ENCODE results near the gene TMEM179.

DNA sequence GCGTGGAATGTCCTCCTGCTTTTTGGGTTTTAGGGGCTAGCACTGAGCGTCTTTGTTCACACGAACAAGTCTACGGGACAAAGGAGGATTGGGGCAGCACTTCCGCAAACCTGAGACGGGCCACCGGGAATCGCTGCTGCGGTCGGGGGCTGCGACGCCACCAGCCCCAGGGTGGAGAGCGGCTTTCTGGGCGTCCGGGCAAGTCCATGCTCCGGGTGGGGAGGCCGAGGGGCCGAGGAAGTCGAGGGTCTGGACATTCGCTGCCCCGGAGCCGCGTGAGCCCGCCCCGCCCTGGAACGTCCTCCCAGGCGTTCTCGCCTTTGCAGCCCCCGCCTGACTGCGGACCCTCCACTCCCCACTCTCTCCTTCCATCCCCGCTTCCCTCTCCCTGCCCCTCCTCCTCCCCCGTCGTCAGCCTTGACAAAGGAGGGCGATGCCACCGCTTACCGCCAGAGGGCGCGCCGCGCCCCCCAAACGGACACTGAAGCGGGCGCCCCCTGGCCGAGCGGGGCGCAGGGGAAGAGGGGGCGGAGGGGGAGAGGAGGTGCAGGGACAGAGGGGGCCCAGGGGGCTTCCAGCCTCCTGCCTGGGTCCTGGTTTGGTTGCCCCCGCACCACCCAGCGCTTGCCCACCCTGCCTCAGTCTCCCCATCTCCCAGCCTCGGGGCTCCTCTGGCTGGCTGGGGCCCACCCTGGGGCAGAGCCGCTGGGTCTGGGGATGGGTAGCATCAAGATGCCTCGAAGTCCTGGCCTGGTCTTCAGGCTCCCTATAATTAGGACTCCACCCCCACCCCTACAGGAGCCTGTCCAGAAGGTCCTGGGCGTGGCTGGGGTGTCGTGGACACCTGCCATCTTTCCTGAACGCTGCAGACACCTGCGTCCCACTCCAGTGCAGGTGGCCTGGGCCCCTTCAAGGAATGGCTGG, 45.7 kb upstream of the TMEM179 start:
- no peak for TF ChIP-seq EP300 (IDR thresholded peaks at IDR 0.05; ENCODE audit: borderline replicate concordance in 1 of 2, control insufficient read depth in 1 of 2, low read depth in 2 of 2, low read length in 2 of 2)
- TF ChIP-seq, protein P1, sequence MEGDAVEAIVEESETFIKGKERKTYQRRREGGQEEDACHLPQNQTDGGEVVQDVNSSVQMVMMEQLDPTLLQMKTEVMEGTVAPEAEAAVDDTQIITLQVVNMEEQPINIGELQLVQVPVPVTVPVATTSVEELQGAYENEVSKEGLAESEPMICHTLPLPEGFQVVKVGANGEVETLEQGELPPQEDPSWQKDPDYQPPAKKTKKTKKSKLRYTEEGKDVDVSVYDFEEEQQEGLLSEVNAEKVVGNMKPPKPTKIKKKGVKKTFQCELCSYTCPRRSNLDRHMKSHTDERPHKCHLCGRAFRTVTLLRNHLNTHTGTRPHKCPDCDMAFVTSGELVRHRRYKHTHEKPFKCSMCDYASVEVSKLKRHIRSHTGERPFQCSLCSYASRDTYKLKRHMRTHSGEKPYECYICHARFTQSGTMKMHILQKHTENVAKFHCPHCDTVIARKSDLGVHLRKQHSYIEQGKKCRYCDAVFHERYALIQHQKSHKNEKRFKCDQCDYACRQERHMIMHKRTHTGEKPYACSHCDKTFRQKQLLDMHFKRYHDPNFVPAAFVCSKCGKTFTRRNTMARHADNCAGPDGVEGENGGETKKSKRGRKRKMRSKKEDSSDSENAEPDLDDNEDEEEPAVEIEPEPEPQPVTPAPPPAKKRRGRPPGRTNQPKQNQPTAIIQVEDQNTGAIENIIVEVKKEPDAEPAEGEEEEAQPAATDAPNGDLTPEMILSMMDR (IDR thresholded peaks at IDR 0.05 in 2 of 3, conservative IDR thresholded peaks at IDR 0.05 in 1 of 3; ENCODE audit: control insufficient read depth in 2 of 3, extremely low read depth in 1 of 3, insufficient read depth in 1 of 3, low read depth in 3 of 3, low read length in 3 of 3) = peak; percentile 92 to 100 (median 99)
- TF ChIP-seq TAF1 (IDR thresholded peaks at IDR 0.05; ENCODE audit: borderline replicate concordance, low read depth, low read length) = no peak
- TF ChIP-seq ASH2L (IDR thresholded peaks at IDR 0.05; ENCODE audit: borderline replicate concordance, low read depth) = no peak
